AML-193 (cell line): ENCODE results near the gene PLEKHA3.

Source experiments
- DNase-seq, 2 experiments: peaks; one replicate each; lab custom pipeline; 2025; lab: John Stamatoyannopoulos, UW

PLEKHA3 gene

GRCh38 chr2:178478439-178479274 lies 1.6 kb upstream of the PLEKHA3 start, which contains the start of gene FKBP7:
TSS of gene FKBP7 (minus strand) at chr2:178478600. CDS start at chr2:178478499, 101 bp downstream.
- DNase-seq = peak; percentile 65 to 69

- no peak for DNase-seq
Observed at GRCh38 chr2:178479275-178479616, 1.0 kb upstream of the PLEKHA3 start.

- DNase-seq = no peak
Observed at GRCh38 chr2:178479758-178480226, 465 bp upstream of the PLEKHA3 start.

- no peak for DNase-seq
Observed at GRCh38 chr2:178482437-178482836, 2.2 kb downstream of the PLEKHA3 start.

GRCh38 chr2:178484245-178485041 lies 4.2 kb downstream of the PLEKHA3 start:
- no peak for DNase-seq

- DNase-seq = no peak
Observed at GRCh38 chr2:178485356-178485755, 5.1 kb downstream of the PLEKHA3 start.

GRCh38 chr2:178491612-178492011 lies 11.4 kb downstream of the PLEKHA3 start:
- DNase-seq = no peak

GRCh38 chr2:178496049-178496448 lies 15.8 kb downstream of the PLEKHA3 start:
- DNase-seq = no peak

- DNase-seq = no peak
Observed at GRCh38 chr2:178498137-178498536, 17.9 kb downstream of the PLEKHA3 start.

- DNase-seq = no peak
Observed at GRCh38 chr2:178499640-178500039, 19.4 kb downstream of the PLEKHA3 start.

GRCh38 chr2:178502751-178503150 lies 22.5 kb downstream of the PLEKHA3 start:
- no peak for DNase-seq

GRCh38 chr2:178506101-178506500 lies 25.8 kb downstream of the PLEKHA3 start:
- no peak for DNase-seq

GRCh38 chr2:178506524-178506923 lies 26.3 kb downstream of the PLEKHA3 start:
- no peak for DNase-seq

- no peak for DNase-seq
Observed at GRCh38 chr2:178506949-178507348, 26.7 kb downstream of the PLEKHA3 start.

GRCh38 chr2:178508646-178509045 lies 28.4 kb downstream of the PLEKHA3 start:
- DNase-seq = no peak

- no peak for DNase-seq
Observed at GRCh38 chr2:178510384-178510783, 30.1 kb downstream of the PLEKHA3 start.

- no peak for DNase-seq
Observed at GRCh38 chr2:178512484-178512883, 32.2 kb downstream of the PLEKHA3 start.

GRCh38 chr2:178513876-178514275 lies 33.6 kb downstream of the PLEKHA3 start:
- no peak for DNase-seq

- DNase-seq = no peak
Observed at GRCh38 chr2:178514664-178515063, 34.4 kb downstream of the PLEKHA3 start.

- no peak for DNase-seq
Observed at GRCh38 chr2:178517496-178517895, 37.2 kb downstream of the PLEKHA3 start.

- no peak for DNase-seq
Observed at GRCh38 chr2:178521304-178522150, 41.3 kb downstream of the PLEKHA3 start.
